ENCODE results near the gene ARFGAP2.

- TF ChIP-seq CTCF (IDR thresholded peaks at IDR 0.05) (no peak), POLR2A (IDR thresholded peaks at IDR 0.05) (no peak)
Observed at GRCh38 chr11:47171856-47172255, 4.8 kb downstream of the ARFGAP2 start.

Measured in adrenal gland (tissue), 5 donors.